ENCODE data around the gene ZNF503.

DNA sequence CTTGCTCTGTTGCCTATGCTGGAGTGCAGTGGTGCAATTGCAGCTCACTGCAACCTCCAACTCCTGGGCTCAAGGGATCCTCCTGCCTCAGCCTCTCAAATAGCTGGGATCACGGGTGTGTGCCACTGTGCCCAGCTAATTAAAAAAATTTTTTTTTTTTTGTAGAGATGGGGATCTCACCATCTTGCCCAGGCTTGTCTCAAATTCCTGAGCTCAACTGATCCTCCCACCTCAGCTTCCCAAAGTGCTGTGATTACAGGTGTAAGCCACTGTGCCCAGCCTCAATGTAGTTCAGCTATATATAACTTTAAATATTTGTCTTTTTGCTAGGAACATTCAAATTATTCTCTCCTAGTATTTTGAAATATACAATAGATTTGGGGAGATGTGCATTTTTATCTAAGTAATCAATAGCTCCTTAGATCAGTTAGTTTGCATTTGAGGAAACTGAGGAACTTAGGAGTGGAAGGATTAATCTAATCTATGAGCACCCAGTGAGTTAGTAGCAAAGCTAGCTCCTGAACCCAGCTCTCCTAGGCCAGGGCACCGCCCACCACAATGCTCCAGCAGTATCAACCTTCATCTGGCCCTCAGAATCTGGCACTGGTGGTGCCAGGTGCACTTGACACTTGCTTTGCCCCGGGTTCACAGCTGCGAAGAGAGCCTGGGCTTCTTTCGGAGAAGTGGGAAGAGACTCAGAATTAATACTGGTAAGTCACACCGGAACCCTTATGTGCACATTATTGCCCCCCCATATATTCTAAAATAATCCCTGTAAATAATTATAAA, 23.9 kb upstream of the ZNF503 start:
- TF ChIP-seq EZH2 (IDR thresholded peaks at IDR 0.05; ENCODE audit: low read depth, unreplicated experiment) (no peak), CTCF (conservative IDR thresholded peaks at IDR 0.05; ENCODE audit: low read depth in 2 of 2) (no peak), CREB1 (CRISPR knock-in tag; IDR thresholded peaks at IDR 0.05; ENCODE audit: low read depth) (no peak), POLR2AphosphoS5 (IDR thresholded peaks at IDR 0.05; ENCODE audit: low read depth) (no peak), EZH2phosphoT487 (IDR thresholded peaks at IDR 0.05; ENCODE audit: unreplicated experiment) (no peak)
- TF ChIP-seq, protein P1, sequence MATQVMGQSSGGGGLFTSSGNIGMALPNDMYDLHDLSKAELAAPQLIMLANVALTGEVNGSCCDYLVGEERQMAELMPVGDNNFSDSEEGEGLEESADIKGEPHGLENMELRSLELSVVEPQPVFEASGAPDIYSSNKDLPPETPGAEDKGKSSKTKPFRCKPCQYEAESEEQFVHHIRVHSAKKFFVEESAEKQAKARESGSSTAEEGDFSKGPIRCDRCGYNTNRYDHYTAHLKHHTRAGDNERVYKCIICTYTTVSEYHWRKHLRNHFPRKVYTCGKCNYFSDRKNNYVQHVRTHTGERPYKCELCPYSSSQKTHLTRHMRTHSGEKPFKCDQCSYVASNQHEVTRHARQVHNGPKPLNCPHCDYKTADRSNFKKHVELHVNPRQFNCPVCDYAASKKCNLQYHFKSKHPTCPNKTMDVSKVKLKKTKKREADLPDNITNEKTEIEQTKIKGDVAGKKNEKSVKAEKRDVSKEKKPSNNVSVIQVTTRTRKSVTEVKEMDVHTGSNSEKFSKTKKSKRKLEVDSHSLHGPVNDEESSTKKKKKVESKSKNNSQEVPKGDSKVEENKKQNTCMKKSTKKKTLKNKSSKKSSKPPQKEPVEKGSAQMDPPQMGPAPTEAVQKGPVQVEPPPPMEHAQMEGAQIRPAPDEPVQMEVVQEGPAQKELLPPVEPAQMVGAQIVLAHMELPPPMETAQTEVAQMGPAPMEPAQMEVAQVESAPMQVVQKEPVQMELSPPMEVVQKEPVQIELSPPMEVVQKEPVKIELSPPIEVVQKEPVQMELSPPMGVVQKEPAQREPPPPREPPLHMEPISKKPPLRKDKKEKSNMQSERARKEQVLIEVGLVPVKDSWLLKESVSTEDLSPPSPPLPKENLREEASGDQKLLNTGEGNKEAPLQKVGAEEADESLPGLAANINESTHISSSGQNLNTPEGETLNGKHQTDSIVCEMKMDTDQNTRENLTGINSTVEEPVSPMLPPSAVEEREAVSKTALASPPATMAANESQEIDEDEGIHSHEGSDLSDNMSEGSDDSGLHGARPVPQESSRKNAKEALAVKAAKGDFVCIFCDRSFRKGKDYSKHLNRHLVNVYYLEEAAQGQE (IDR thresholded peaks at IDR 0.05; ENCODE audit: unreplicated experiment): no peak
